DOHH2 (cell line): ENCODE data around the gene IPO13.

Experiments
- H3F3A ChIP-seq: fragments of 200-600 bp; sonication (generic), shearing (Covaris generic); 2 replicates; pipeline ENCODE4 v1.6.0; 2016; ENCODE audit warnings: antibody characterized with exemption, mild to moderate bottlenecking; ENCODE audit not compliant: control insufficient read depth, insufficient read depth
- H3K27ac ChIP-seq: fragments of 200-600 bp; sonication (generic); 2 replicates; pipeline ENCODE4 v1.5.1; 2014; ENCODE audit warnings: low read depth, mild to moderate bottlenecking, low read length, moderate library complexity
- H3K27me3 ChIP-seq: fragments of 200-600 bp; sonication (generic); 2 replicates; pipeline ENCODE4 v1.6.1; 2014; ENCODE audit warnings: mild to moderate bottlenecking, low read length, mixed read lengths; ENCODE audit not compliant: control insufficient read depth
- H3K36me3 ChIP-seq: fragments of 200-600 bp; sonication (generic); 2 replicates; pipeline ENCODE4 v1.6.1; 2014; ENCODE audit warnings: mild to moderate bottlenecking, low read length, moderate library complexity, mixed read lengths; ENCODE audit not compliant: control insufficient read depth
- H3K4me1 ChIP-seq: fragments of 200-600 bp; sonication (generic); 2 replicates; pipeline ENCODE4 v1.6.1; 2014; ENCODE audit warnings: mild to moderate bottlenecking, low read length, mixed read lengths; ENCODE audit not compliant: control insufficient read depth
- H3K4me2 ChIP-seq: fragments of 200-600 bp; sonication (generic); 2 replicates; pipeline ENCODE4 v1.6.0; 2014; ENCODE audit warnings: mild to moderate bottlenecking, low read length, moderate library complexity
- H3K4me3 ChIP-seq: fragments of 200-600 bp; sonication (generic); 2 replicates; pipeline ENCODE4 v1.5.1; 2014; ENCODE audit warnings: mild to moderate bottlenecking, low read length, mixed read lengths
- H3K79me2 ChIP-seq: fragments of 200-600 bp; sonication (generic); 2 replicates; pipeline ENCODE4 v1.6.1; 2014; ENCODE audit warnings: mild to moderate bottlenecking, low read length, mixed read lengths; ENCODE audit not compliant: control insufficient read depth
- H3K9me2 ChIP-seq: fragments of 200-600 bp; sonication (generic); replicated peaks from 2 replicates; pipeline ENCODE4 v1.6.1; 2014; ENCODE audit warnings: mild to moderate bottlenecking, low read length, mixed read lengths; ENCODE audit not compliant: control insufficient read depth
- H3K9me3 ChIP-seq: fragments of 200-600 bp; sonication (generic); 2 replicates; pipeline ENCODE4 v1.6.1; 2014; ENCODE audit warnings: antibody characterized with exemption, low read length, mixed read lengths; ENCODE audit not compliant: control insufficient read depth, insufficient read depth
- H4K20me1 ChIP-seq: fragments of 200-600 bp; sonication (generic); 2 replicates; pipeline ENCODE4 v1.6.0; 2014; ENCODE audit warnings: low read depth, mild to moderate bottlenecking, antibody characterized with exemption, low read length, moderate library complexity; ENCODE audit not compliant: control insufficient read depth, insufficient read depth
- EZH2phosphoT487 ChIP-seq: fragments of 200-600 bp; sonication (generic); IDR thresholded peaks from 2 replicates; pipeline ENCODE4 v1.6.1; 2017; ENCODE audit warnings: borderline replicate concordance, mild to moderate bottlenecking, antibody characterized with exemption, low read length, moderate library complexity, mixed read lengths
- TF ChIP-seq, protein P1 (sequence below): fragments of 200-600 bp; sonication (generic); IDR thresholded peaks from one replicate; pipeline ENCODE4 v1.5.1; 2014; ENCODE audit warnings: antibody characterized with exemption, mild to moderate bottlenecking, low read depth, low read length; ENCODE audit not compliant: poor library complexity, severe bottlenecking

IPO13 gene

DNA sequence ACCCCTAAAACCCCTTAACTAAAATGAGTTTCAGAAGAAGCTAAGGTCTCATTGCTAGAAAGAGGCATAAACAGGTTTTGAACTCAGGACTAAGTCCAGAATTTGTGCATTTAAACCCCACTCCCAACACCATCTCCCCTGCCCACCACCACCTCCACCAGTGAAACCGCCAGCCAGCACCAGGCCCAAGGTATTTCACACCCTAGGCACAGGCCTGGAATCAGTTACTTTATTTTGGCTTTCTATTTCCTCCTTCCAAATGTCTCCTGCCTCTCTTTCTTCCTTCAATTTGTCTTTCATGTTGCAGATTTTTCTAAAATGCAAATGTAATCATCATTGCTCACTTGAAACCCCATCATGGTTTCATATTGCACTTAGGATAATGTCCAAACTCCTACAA is 1.9 kb upstream of the IPO13 start:
- no peaks in the 10 kb centered on the region for H4K20me1 ChIP-seq
- no peaks in the 10 kb centered on the region for H3K9me2 ChIP-seq
- peak overlapping the region; percentile 93 for H3K4me2 ChIP-seq
- no peaks in the 10 kb centered on the region for H3F3A ChIP-seq
- H3K27ac ChIP-seq, result no peak overlapping the region
- no peak for TF ChIP-seq EZH2phosphoT487
- TF ChIP-seq, protein P1, sequence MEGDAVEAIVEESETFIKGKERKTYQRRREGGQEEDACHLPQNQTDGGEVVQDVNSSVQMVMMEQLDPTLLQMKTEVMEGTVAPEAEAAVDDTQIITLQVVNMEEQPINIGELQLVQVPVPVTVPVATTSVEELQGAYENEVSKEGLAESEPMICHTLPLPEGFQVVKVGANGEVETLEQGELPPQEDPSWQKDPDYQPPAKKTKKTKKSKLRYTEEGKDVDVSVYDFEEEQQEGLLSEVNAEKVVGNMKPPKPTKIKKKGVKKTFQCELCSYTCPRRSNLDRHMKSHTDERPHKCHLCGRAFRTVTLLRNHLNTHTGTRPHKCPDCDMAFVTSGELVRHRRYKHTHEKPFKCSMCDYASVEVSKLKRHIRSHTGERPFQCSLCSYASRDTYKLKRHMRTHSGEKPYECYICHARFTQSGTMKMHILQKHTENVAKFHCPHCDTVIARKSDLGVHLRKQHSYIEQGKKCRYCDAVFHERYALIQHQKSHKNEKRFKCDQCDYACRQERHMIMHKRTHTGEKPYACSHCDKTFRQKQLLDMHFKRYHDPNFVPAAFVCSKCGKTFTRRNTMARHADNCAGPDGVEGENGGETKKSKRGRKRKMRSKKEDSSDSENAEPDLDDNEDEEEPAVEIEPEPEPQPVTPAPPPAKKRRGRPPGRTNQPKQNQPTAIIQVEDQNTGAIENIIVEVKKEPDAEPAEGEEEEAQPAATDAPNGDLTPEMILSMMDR, result no peak
- H3K4me3 ChIP-seq, result peak overlapping the region; percentile 44; the same call in 1 of the 2 replicates
- peaks cover 40% of the 10 kb centered on the region for H3K79me2 ChIP-seq
- H3K27me3 ChIP-seq, result no peaks in the 10 kb centered on the region
- H3K9me3 ChIP-seq, result no peaks in the 10 kb centered on the region
- H3K36me3 ChIP-seq, result peaks cover 14% of the 10 kb centered on the region
- H3K4me1 ChIP-seq, result peaks cover 26% of the 10 kb centered on the region

DNA sequence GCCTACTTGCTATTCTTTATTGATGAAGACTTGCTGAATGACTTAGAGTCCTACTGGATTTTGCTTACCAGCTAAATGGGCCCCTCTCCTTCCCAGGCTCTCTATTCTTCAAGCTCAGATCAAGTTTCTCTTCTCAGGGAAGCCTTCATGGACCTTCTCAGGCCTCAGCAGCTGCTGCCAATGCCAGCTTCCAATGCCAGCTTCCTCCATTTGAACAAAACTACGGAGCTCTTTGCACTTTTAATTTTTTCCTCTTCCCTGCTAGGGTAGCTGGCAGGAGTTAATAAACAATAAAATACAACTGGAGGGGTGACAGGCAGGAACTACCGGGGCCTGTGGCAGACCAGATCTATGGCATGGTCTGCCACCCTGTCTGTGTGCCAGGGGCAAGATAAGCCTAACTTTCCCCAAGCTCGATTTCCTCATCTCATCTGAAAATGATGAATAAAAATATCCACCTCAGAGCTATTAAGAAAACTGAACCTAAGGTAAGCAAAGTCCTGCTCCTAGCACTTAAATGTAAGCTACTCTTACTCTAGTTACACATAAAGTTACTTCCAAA is 995 bp upstream of the IPO13 start:
- H3K4me2 ChIP-seq, result peak overlapping the region; percentile 93
- TF ChIP-seq EZH2phosphoT487, result no peak
- TF ChIP-seq, protein P1, result no peak
- H3F3A ChIP-seq, result no peaks in the 10 kb centered on the region
- H3K4me1 ChIP-seq, result peaks cover 26% of the 10 kb centered on the region
- no peaks in the 10 kb centered on the region for H3K9me2 ChIP-seq
- no peaks in the 10 kb centered on the region for H4K20me1 ChIP-seq
- peaks cover 23% of the 10 kb centered on the region for H3K36me3 ChIP-seq
- H3K4me3 ChIP-seq, result peak overlapping the region; percentile 94
- H3K27ac ChIP-seq, result no peak overlapping the region
- no peaks in the 10 kb centered on the region for H3K9me3 ChIP-seq
- H3K79me2 ChIP-seq, result peaks cover 41% of the 10 kb centered on the region
- H3K27me3 ChIP-seq, result no peaks in the 10 kb centered on the region

DNA sequence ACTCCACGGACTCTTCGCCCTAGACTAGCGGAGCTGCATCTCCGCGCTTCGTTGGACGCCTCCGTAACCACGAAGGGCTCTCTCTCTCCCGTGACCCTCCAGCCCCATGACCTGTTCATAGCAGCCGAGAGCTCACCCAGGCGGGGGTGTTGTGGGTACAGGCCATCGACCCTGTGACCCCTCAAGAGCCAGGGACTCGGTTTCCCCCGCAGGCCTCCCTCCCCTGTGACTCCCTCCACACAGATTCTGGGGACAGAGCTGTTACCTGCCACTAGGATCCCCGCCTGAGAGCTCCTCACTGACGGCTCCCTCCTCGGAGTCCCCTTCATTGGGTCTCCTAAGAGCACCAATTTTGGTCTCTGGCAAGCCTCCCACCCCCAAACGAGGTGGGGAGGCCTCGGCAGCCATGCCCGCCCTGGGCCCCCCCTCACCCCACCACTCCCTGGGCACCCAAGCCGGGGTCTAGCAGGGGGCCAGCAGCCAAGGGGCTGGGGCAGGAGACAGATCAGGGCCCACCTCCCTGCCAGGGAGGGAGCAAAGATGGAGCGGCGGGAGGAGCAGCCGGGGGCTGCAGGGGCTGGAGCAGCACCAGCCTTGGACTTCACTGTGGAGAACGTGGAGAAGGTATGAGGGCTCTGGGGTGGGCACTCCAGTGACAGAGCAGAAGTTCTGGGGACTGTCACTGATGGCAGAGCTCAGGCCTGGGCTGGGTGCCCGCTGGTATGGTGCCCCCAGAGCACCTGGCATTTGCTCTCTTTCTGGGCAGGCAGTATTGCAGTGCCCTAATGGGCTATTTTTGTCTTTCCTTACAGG is 517 bp downstream of the IPO13 start:
- no peak for TF ChIP-seq EZH2phosphoT487
- TF ChIP-seq, protein P1, result no peak
- Histone ChIP-seq H3K4me2 (peak overlapping the region; percentile 93), H4K20me1 (no peaks in the 10 kb centered on the region), H3K79me2 (peaks cover 50% of the 10 kb centered on the region), H3F3A (no peaks in the 10 kb centered on the region), H3K9me3 (no peaks in the 10 kb centered on the region), H3K36me3 (peaks cover 27% of the 10 kb centered on the region), H3K9me2 (no peaks in the 10 kb centered on the region), H3K27me3 (no peaks in the 10 kb centered on the region), H3K4me3 (peak overlapping the region; percentile 94), H3K4me1 (peaks cover 26% of the 10 kb centered on the region), H3K27ac (peak overlapping the region; percentile 64)
